HG03571 (cell line): ENCODE measurements around the gene FCHO2.
"Not testable (repeated sequence)": the region's sequence is repeated elsewhere in the genome, so short reads cannot be mapped to it uniquely, and the experiment has no call there.

Source experiments
- ATAC-seq: cut with Tn5 transposase; IDR thresholded peaks from one replicate; pipeline ENCODE4 v1.9.1; 2021; ENCODE audit not compliant: unreplicated experiment

Gene FCHO2, protein sequence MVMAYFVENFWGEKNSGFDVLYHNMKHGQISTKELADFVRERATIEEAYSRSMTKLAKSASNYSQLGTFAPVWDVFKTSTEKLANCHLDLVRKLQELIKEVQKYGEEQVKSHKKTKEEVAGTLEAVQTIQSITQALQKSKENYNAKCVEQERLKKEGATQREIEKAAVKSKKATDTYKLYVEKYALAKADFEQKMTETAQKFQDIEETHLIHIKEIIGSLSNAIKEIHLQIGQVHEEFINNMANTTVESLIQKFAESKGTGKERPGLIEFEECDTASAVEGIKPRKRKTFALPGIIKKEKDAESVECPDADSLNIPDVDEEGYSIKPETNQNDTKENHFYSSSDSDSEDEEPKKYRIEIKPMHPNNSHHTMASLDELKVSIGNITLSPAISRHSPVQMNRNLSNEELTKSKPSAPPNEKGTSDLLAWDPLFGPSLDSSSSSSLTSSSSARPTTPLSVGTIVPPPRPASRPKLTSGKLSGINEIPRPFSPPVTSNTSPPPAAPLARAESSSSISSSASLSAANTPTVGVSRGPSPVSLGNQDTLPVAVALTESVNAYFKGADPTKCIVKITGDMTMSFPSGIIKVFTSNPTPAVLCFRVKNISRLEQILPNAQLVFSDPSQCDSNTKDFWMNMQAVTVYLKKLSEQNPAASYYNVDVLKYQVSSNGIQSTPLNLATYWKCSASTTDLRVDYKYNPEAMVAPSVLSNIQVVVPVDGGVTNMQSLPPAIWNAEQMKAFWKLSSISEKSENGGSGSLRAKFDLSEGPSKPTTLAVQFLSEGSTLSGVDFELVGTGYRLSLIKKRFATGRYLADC

GRCh38 chr5:72955768-72956323 is at the start of gene FCHO2:
Gene FCHO2, plus strand, starts transcription at chr5:72956041. Its CDS starts 56 bp downstream, at chr5:72956097.
- peak; percentile 91 for ATAC-seq

- ATAC-seq, result no peak
Observed at GRCh38 chr5:72906806-72907205, 49.0 kb upstream of the FCHO2 start.

- ATAC-seq, result no peak
Observed at GRCh38 chr5:72908664-72909063, 47.2 kb upstream of the FCHO2 start.

GRCh38 chr5:72917371-72917776 is 38.5 kb upstream of the FCHO2 start:
- no peak for ATAC-seq

DNA sequence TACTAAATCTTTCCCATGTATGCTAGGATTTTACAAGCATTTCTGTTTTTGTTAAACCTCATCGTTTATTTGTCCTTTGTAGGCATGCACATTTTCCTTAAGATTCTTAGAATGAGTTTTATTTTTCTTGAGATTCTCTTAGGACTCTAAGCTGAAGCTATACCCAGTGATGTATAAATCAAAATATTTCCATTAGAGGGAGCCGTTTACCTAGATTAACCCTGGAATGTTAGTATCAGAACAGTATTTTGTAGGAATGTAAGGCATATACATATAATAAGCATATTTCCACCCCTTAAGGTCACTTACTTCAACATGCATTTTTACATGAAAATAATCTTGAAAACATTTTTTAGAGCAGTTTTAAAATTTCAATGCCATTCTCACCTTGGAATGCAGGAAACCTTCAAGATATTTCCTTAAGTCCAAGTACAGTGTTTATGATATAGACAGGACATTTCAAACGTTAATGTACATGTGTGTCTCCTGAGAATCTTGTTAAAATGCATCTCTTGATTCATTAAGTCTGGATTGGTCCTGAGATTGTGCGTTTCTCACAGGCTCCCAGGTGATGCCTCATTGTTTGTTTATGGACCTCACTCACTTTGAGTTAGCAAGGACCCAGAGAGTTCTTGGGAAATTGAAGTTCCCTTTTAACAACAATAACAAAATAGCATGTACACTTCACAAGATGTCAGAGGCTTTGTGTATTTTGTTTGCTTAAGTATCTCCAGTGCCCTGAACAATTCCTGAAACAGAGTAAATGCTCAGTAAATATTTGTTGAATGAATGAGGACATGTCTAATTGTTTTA is 34.9 kb upstream of the FCHO2 start:
- no peak for ATAC-seq

DNA sequence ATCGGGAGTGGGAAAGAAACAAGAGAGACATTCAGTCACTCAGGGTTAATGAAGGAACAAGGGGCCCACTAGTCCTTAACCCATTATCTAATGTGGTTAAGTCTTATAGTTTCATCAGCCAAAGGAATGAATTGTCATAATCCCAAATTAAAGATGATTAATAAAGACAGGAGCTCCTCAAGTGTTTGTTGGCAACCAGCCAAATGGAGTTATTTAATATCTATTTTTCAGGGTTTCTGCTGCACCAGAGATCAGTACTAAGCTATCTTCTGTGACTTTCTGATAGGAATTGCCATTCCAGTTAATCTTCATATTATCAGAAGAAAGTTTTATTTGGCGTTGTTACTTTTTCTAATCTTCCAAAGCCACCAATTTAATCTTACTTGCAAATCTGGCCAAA is 34.0 kb upstream of the FCHO2 start:
- no peak for ATAC-seq

DNA sequence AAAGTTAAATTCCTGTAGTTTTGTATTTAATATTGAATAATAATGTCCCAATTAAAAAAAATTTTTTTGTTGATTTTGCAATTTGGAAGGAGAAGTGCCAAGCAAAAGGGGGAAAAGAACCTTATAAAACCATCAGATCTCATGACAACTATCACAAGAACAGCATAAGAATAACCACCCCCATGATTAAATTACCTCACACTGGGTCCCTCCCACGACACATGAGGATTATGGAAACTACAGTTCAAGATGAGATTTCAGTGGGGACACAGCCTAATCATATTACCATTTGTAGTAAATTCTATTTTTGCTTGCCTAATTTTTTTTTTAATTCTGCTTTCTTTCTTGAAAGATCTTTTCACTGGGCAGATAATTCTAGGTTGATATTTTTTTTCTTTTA is 33.4 kb upstream of the FCHO2 start:
- ATAC-seq, result no peak

DNA sequence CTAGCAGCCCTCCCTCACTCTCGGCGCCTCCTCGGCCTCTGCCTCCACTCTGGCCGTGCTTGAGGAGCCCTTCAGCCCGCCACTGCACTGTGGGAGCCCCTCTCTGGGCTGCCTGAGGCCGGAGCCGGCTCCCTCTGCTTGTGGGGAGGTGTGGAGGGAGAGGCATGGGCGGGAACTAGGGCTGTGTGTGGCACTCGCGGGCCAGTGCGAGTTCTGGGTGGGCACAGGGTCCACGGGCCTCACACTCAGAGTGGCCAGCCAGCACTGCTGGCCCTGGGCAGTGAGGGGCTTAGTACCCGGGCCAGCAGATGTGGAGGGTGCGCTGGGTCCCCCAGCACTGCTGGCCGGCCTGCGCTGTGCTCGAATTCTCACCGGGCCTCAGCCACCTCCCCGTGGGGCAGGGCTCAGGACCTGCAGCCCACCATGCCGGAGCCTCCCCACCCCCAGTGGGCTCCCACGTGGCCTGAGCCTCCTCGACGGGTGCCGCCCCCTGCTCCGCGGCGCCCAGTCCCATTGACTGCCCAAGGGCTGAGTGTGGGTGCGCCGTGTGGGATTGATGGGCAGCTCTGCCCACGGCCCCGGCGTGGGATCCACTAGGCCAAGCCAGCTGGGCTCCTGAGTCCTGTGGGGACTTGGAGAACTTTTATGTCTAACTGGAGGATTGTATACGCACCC is 30.4 kb upstream of the FCHO2 start:
- ATAC-seq, result no peak

GRCh38 chr5:72932686-72933085 is 23.2 kb upstream of the FCHO2 start:
- not testable (repeated sequence) for ATAC-seq

DNA sequence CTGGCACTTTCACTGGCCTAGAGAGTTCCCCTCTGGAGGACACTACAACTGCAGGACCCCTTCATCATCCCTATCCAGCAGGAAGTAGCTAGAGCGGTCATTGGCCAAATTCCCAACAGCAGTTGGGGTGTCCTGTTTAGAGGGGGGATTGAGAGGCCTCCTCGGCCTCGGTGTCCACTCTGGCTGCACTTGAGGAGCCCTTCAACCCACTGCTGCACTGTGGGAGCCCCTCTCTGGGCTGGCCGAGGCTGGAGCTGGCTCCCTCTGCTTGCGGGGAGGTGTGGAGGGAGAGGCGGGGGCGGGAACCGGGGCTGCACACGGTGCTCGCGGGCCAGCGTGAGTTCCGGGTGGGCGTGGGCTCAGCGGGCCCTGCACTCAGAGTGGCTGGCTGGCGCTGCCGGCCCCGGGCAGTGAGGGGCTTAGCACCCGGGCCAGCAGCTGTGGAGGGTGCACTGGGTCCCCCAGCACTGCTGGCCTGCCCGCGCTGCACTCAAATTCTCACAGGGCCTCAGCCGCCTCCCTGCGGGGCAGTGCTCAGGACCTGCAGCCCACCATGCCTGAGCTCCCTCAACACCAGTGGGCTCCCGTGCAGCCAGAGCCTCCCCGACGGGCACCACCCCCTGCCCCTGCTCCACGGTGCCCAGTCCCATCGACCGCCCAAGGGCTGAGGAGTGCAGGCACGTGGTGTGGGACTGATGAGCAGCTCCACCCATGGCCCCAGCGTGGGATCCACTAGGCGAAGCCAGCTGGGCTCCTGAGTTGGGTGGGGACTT is 20.7 kb upstream of the FCHO2 start:
- not testable (repeated sequence) for ATAC-seq

DNA sequence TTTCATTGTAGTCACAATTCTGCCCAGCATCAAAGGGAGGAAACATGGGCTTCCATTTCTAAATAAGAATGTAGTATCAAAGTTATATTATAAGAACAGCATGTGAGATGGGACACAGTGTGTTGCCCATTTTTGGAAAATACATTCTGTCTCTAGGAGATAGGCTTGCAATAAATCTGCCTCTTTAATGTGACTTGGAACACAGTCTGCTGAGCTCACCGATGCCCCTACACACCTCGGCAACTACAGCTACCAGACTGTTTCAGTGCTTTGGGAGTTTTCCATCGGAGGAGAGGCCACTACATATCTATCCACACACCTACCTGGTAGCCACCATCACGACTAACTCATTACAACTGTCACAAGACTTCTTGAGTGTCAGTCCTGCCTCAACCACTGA is 18.9 kb upstream of the FCHO2 start:
- ATAC-seq, result no peak

- ATAC-seq, result no peak
Observed at GRCh38 chr5:72937517-72938061, 18.3 kb upstream of the FCHO2 start.

DNA sequence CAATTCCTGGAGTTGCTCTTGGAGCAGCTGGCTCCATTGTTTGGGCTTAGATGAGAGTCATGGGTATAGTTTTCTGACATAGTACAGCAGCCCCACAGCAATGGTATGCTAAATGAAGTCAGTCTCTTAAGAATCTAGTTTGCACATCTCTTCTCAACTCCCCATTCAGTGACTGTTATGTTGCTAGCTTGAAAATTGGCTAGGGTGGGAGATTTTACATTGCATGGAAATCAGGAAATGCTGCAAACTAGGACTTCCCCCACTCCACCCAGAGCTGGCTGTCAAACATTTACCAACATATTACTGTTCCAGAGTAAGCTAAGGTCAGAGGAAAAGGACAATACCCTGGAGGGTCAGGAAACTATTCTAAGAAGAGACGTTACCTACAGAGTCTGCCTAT is 17.6 kb upstream of the FCHO2 start:
- ATAC-seq, result no peak

GRCh38 chr5:72940082-72940481 is 15.8 kb upstream of the FCHO2 start:
- ATAC-seq, result no peak

DNA sequence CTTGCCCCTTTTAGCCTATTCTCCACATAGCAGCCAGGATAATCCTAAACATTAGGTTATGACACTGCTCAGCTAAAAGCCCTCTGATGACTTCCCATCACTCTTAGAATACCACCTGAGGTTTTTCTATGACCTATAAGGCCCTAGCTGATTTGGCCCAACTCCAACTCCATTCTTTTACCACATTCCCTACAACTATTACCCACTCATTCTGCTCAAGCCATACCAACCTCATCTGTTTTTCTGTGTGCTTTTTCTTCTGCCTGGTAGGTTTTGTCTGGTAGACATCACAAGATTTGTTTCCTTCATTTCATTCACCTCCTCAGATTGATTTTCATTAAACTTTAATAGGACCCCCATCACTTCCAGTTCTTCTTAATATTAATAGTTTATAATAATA is 12.5 kb upstream of the FCHO2 start:
- ATAC-seq, result no peak

DNA sequence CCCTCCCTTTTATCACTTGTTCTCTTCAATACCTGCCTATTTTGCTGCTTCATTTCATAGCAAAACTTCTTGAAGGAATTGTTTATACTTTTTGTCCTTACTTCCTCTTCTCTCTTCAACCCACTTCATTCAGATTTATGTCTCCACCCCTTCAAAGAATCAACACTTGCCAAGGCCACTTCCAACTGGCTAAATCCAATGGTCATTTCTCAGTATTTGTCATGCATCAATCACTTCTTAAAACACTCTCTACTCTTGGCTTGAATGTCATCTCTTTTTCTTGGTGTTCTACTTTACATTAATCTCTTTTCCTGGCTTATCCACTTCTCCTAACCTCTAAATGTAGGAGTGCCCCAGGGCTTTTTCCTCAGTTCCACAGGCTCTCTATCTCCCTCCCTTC is 8.3 kb upstream of the FCHO2 start:
- ATAC-seq, result no peak

DNA sequence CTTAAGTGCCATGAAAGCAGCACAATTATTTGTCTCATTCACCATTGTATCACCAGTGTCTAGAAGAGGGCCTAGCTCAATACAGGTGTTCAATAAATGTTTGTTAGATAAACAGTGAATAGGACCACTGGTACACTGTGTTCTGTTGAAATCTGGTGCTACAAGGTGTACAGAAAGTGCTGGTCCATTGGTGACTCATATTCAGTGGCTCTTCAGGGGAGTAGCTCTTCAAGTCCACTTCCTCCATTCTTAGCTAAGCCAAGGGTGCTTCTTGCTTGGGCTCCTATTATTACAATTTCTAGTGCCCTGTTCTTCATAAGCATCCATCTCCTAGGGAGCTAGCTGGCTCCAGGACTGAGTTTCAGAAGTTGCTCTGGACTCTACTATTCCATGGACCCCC is 6.4 kb upstream of the FCHO2 start:
- no peak for ATAC-seq

DNA sequence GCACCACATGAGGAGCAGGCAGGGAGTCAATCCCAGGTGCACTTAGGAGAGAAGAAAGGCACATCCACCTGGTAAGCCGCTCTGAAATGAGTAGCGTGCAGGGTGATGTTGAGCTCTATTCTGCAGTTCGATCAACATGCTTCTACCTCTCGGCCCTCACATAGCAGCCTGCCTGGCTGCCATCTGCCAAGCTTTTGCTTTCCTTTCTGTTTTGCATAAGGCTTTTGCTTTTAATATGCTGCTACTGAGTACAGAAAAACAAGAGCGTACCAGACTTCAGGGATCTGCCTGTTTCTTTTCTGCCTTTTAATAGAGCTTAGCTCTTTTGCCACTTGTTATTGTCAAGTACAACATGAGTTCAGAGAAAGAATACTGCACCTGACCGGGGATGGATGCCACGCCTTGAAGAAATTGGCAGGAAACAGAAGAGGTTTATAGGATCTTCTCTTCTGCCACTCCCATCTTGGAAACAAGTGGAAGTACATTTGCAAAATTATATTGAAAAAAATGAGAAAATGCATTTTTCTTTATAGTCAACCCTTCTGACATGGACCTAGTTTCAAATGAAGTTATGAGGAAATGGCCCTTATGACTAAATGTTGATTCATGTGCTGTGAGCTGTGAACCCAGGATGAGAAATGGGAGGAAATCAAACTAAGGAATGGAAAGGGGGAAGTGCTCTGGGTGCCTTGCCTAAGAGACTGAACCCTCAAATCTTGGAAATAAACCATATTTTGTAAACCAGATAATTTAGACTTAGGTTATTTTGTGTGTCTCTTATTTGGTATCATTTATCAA is 4.0 kb upstream of the FCHO2 start:
- no peak for ATAC-seq

- no peak for ATAC-seq
Observed at GRCh38 chr5:72954389-72954788, 1.5 kb upstream of the FCHO2 start.
